ENCODE results near the gene MBOAT2.

Gene MBOAT2

DNA sequence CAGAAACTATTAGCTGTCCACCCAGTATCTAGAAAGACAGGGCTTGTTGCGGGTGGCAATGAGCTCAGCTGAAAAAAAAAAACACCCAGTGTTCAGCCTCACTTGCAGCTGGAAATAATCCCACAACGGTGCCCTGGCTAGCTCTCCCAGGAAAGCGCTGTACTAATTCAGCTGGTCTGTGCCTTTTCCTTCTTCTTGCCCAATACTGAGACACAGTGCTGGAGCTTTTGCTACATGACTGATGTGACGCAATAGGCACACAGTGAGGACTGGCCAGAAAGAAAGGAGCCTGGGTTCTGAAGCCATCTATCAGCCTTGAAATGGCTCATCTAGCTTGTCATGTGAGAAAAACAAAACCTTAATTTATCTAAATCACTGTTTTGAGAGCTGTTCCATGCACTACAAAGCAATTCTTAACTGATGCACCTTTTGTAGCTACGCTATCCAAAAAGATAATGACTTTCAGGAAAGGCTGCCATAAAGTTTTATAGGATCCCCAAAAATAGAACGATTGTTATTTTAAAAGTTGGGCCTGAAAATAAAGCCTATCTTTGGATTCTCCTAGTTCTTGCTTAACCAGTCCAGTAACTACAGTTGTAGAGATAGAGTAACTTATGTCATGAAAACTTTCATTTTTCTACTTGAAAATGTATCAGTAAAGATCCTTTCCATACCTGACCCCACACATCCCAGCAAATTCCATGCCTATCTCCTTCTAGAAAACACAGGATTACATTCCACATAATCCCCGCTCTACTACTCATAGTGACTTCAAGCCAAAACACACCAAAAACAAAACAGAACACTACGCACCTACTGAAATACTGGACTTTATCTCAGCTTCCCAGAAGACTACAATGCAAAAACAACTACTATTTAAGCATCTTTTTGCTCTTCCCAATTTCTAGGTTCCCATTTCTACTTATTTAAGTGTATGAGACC is 181.9 kb downstream of the MBOAT2 start:
- no peak for DNase-seq (ENCODE audit: low spot score)

DNA sequence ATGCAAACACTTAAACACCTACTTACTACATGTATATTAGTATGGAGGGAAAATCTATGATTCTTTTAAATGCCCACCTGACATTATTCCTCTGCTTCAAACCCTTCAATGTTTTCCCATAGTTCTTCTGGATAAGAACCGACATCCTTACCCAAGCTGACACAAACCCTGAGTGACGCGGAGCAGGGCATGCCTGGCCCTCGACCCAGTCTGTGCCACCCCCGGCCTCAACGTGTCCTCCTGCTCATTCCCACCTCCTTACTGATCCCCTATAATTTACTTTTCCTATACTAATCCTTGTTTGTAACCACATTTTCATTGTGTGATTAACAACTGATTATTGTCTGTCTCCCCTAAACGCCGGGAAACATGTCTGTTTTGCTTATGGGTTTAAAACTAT is 183.5 kb downstream of the MBOAT2 start:
- DNase-seq (ENCODE audit: low spot score): no peak

GRCh38 chr2:8819194-8819593 is 184.3 kb downstream of the MBOAT2 start:
- no peak for DNase-seq (ENCODE audit: low spot score)

DNA sequence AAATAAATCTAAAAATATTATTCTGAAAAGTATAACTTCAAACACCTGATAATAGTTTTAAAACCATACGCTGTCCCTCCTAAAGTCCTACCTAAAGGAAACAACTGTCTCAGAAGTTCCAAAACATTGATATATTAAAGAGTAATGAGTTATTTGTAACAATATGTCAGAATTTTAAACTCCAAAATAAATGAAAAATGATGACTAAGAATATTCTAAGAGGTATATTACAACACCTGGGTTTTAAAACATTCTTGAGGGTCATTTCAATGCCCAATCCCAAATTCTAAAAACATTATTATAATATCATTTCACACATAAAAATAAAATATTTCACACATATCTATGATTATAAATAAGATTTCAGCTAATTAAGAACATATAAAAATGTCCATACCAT is 186.3 kb downstream of the MBOAT2 start:
- no peak for DNase-seq (ENCODE audit: low spot score)

DNA sequence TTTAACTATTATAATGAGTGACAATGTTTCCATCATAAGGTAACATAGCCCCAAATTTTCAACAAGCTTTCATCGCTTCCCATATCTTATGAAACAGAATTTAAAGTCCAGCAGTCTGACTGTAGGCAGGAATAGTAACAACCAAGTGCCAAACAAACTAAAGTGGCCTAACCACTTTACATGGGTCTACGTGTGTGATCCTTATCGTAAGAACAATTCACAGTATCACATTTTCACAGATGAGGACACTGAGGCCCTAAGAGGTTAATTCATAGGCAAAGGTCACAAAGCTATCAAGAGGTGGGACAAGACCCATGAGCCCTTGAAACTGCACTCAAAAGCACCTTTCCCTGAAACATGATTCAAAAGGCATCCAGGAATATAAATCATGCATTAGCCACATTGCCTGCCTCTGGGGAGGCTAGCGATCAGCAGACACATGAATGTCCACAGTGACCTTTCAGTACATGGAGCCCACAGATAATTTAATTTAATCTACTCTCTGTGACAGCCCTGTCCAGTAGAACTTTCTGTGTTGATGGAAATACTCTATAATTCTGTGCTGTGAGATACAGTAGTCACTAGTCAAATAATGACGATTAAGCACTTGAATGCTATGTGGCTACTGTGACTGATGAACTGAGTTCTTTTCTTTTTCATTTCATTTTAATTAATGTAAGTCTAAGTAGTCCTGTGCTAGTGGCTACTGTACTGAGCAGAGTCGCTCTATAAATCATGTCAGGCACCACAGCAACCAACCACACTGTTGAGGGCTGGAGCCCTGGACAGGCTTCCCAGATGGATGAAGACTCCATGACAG is 196.4 kb downstream of the MBOAT2 start:
- DNase-seq (ENCODE audit: low spot score): no peak

GRCh38 chr2:8805278-8806210 is 197.9 kb downstream of the MBOAT2 start:
- DNase-seq (ENCODE audit: low spot score): no peak

DNA sequence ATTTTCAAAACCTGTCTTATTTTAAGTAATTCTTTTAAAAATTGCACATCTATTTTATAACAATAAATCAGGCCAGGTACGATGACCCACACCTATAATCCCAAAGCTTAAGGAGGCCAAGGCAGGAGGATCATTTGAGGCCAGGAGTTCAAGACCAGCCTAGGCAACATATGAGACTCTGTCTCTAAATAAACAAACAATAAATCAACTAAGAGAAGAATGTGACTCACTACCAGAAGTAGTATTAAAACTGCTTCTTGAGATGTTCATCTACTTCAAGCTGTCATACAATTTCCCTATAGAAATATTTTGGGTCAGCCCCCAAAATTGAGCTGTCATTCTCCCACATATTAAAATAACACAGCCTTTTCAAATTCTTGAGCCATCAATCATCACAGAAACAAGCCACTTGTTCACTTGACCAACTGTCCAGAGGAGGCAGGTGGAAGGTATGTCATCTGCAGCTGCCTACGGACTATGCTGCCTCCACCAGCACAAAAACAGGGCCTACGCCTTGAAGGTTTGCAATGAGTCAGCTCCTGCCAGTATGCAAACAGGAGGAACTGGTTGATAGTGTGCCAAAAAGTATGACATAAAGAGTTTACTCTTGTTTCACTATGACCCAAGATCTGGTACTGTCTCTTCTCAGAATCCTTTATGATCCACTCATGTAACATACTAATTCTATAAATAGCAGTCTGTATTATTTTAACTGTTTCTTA is 199.7 kb downstream of the MBOAT2 start:
- DNase-seq (ENCODE audit: low spot score): peak; percentile 70

GRCh38 chr2:8802741-8803140 is 200.7 kb downstream of the MBOAT2 start:
- no peak for DNase-seq (ENCODE audit: low spot score)

Measured in LoVo (cell line).